ENCODE data around the gene CYP2S1.

CYP2S1 gene

DNA sequence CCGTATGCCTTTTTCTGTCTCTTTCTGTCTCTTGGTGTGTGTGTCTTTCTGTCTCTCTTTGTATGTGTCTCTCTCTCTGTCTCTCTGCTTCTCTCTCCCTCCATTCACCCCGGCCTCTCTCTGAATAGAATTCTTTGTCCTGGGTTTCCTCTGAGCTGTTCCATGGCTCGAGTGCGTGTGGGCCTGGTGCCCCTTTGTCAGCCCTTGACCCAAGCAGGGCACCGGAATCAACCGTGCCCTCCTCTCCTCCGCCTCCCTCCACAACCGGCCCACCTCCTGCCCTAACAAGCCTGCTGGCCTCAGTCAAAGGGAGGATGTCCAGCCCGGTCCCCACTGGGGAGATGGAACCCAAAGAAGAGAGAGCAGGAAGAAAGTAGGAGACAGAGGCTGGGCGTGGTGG lies 29.2 kb downstream of the CYP2S1 start:
- TF ChIP-seq, protein P1, sequence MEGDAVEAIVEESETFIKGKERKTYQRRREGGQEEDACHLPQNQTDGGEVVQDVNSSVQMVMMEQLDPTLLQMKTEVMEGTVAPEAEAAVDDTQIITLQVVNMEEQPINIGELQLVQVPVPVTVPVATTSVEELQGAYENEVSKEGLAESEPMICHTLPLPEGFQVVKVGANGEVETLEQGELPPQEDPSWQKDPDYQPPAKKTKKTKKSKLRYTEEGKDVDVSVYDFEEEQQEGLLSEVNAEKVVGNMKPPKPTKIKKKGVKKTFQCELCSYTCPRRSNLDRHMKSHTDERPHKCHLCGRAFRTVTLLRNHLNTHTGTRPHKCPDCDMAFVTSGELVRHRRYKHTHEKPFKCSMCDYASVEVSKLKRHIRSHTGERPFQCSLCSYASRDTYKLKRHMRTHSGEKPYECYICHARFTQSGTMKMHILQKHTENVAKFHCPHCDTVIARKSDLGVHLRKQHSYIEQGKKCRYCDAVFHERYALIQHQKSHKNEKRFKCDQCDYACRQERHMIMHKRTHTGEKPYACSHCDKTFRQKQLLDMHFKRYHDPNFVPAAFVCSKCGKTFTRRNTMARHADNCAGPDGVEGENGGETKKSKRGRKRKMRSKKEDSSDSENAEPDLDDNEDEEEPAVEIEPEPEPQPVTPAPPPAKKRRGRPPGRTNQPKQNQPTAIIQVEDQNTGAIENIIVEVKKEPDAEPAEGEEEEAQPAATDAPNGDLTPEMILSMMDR (IDR thresholded peaks at IDR 0.05; ENCODE audit: low read depth, low read length, missing control alignments), result no peak
- DNase-seq, result no peak
- Histone ChIP-seq H3K27ac (peak overlapping the region; percentile 16), H3K27me3 (replicated peaks) (no peaks in the 10 kb centered on the region), H3K36me3 (replicated peaks) (peaks cover 32% of the 10 kb centered on the region), H3K4me3 (ENCODE audit: low read depth, low read length) (peak overlapping the region; percentile 16)
- in situ Hi-C loops (cut with HindIII; ENCODE audit: low pct_ligation_motif_present, low sequenced_read_pairs), result no loop called here

- H3K27ac ChIP-seq, result peak overlapping the region; percentile 97
- H3K36me3 ChIP-seq (replicated peaks), result peaks cover 34% of the 10 kb centered on the region
- no peaks in the 10 kb centered on the region for H3K27me3 ChIP-seq (replicated peaks)
- TF ChIP-seq, protein P1 (IDR thresholded peaks at IDR 0.05; ENCODE audit: low read depth, low read length, missing control alignments), result no peak
- in situ Hi-C loops (cut with HindIII; ENCODE audit: low pct_ligation_motif_present, low sequenced_read_pairs), result no loop called here
- peak overlapping the region; percentile 12 for H3K4me3 ChIP-seq (ENCODE audit: low read depth, low read length)
- peak; percentile 89 for DNase-seq
Observed at GRCh38 chr19:41223431-41224234, 30.6 kb downstream of the CYP2S1 start.

- Histone ChIP-seq H3K27ac (peak overlapping the region; percentile 97), H3K36me3 (replicated peaks) (peaks cover 35% of the 10 kb centered on the region), H3K4me3 (ENCODE audit: low read depth, low read length) (no peak overlapping the region), H3K27me3 (replicated peaks) (no peaks in the 10 kb centered on the region)
- TF ChIP-seq, protein P1 (IDR thresholded peaks at IDR 0.05; ENCODE audit: low read depth, low read length, missing control alignments), result no peak
- DNase-seq, result no peak
- in situ Hi-C loops (cut with HindIII; ENCODE audit: low pct_ligation_motif_present, low sequenced_read_pairs), result no loop called here
Observed at GRCh38 chr19:41224632-41225031, 31.6 kb downstream of the CYP2S1 start.

DNA sequence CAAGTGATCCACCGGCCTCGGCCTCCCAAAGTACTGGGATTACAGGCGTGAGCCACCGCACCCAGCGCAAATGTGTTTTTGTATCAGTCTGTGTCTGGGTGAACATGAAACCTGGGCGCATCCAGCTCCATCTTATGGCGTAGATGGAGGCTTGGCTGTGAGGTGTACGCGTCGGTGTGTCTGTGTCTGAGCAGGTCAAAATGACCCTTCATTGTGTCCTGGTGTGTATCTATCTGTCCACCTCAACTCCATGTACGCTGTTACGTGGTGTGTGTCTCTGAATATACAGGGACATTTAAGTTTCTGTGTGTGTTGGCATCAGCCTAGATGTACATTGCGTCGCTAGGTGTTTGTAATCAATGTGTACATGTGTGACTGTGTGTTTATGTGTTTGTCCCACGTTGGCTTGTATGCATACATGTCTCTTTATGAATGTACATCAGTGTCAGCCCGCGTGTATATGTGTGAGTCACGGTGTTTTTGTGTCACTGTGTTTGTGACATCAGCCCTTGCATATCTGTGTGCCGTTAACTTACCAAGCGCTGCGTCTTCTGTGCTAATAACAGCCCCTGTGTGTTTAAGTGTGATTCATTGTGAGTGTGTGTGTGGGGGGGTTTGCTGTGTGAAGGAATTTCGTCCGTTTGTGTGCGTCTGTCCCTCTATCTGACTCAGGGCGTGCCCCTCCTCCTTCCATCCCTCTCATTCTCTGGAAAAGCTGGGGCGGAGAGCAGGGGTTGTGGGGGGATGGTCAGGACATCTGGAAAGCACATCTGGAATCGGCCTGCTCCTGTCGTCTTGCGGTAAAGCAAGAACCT lies 32.4 kb downstream of the CYP2S1 start:
- in situ Hi-C loops (cut with HindIII; ENCODE audit: low pct_ligation_motif_present, low sequenced_read_pairs), result no loop called here
- peak overlapping the region; percentile 37 for H3K4me3 ChIP-seq (ENCODE audit: low read depth, low read length)
- no peaks in the 10 kb centered on the region for H3K27me3 ChIP-seq (replicated peaks)
- peaks cover 35% of the 10 kb centered on the region for H3K36me3 ChIP-seq (replicated peaks)
- H3K27ac ChIP-seq, result peak overlapping the region; percentile 97
- peak; percentile 99 for DNase-seq
- TF ChIP-seq, protein P1 (IDR thresholded peaks at IDR 0.05; ENCODE audit: low read depth, low read length, missing control alignments), result no peak

DNA sequence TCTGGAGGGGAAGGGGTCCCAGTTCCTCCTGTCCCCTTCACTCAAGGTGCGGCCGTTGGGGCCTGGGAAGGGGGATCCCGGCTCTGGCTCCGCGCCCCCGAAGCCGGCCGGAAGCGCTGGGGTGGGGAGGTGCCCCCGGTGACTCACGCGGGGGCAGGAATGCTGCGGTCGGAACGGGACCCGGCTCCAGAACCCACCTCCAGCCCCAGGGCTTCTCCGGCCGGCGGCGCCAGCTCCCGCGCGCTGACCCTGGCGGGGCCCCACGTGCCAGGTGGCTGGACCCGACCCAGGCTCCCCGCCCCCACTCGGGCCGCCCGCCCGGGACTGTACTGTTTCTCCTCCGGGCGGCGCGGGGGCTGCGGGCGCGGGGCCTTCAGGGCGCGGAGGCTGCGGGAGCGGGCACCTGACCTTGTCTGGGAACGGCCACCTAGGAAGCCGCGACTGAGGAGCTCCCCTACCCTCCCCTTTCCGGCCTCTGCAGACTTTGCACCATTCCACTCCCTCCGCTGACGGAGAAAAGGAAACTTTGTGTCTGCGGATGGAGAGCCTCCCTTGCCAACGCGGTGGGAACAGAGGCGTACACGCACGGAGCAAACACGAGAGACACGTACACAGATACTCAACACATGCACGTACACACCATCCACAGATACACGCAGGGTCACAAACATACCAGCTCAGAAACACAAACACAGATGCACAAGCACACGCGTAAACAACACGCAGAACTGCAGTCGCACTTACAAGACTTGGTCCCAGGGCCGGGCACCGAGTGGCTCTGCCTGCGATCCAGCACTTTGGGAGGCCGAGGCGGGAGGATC lies 33.2 kb downstream of the CYP2S1 start:
- in situ Hi-C loops (cut with HindIII; ENCODE audit: low pct_ligation_motif_present, low sequenced_read_pairs), result no loop called here
- DNase-seq, result peak; percentile 66

More for the DNA sequence above, 33.2 kb downstream of the CYP2S1 start:
- peak overlapping the region; percentile 37 for H3K4me3 ChIP-seq (ENCODE audit: low read depth, low read length)
- H3K27me3 ChIP-seq (replicated peaks), result no peaks in the 10 kb centered on the region
- H3K36me3 ChIP-seq (replicated peaks), result peaks cover 35% of the 10 kb centered on the region
- TF ChIP-seq, protein P1 (IDR thresholded peaks at IDR 0.05; ENCODE audit: low read depth, low read length, missing control alignments), result no peak
- peak overlapping the region; percentile 97 for H3K27ac ChIP-seq
